ENCODE data around the gene CPNE2. TPM values are rescaled to one million over a fixed set of nuclear protein-coding genes. Genes with fewer than 3 reads are reported as not detected.
"Not testable (repeated sequence)": the region's sequence is repeated elsewhere in the genome, so short reads cannot be mapped to it uniquely, and the experiment has no call there.

Gene CPNE2
- 20.6 TPM for total RNA-seq

GRCh38 chr16:57091975-57092785 lies at the start of gene CPNE2:
Gene CPNE2 (plus strand): TSS chr16:57092583. CDS start chr16:57110743, 18,160 bp downstream.
- DNase-seq: peak; percentile 24

- no peak for DNase-seq
Observed at GRCh38 chr16:57043248-57043647, 49.1 kb upstream of the CPNE2 start.

DNA sequence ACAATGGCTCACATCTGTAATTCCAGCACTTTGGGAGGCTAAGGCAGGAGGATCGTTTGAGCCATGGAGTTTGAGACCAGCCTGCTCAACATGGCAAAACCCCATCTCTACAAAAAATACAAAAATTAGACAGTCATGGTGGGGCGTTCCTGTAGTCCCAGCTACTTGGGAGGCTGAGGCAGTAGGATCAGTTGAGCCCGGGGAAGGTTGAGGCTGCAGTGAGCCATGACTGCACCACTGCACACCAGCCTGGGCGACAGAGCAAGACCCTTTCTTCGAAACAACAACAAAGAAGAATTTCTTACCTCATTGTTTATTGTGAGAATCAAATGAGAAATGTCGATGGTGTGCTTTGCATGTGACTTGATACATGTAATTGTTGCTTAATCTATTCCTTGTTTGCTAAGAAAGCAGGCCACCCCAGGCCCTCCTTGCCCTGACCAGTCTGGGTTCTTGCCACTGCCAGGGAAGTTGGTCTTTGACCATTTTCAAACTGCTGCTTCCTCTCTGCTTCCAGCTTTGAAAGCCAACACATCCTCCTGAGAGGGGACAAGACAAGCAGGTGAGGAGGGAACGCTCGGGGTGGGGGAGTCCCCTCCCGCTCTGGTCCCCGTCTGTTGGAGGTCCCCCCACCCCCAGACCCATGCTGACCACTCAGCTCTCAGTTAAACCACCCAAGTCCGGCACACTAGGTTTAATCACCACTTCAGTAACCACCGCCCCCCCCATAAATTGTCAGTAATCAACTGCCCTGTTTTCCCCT lies 47.3 kb upstream of the CPNE2 start:
- DNase-seq: no peak

DNA sequence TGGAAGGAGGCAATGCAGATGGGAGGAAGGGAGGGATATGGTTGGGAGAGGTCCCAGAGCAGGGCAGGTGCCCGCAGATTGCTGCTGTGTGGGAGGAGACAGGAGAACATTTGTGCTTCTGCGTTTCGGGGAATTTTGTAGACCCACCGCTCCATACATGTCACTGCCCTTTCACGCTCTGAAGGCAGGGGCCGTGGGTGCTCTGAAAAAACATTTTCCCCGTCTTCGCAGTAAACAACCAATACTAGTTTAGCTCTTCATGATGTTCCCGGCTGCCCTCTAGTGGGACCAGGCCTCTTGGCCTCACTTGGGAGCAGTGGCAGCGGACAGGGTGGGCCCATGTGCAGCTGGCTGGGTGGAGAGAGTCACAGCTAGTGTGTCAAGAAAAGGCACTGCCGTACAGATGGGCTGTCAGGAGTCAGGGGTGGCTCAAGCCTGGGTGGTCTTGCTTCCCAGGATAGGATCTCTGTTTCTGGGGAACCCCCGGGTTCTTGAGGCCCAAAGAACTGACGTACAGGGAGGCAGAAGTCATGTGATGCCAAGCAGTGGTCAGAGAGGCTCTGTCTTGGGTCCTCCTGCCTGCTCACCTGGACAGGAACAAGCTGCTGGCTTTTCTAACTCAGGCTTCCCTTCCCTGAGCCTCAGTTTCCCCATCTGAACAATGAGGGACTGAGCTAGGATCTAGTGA lies 46.5 kb upstream of the CPNE2 start:
- DNase-seq: peak; percentile 55

DNA sequence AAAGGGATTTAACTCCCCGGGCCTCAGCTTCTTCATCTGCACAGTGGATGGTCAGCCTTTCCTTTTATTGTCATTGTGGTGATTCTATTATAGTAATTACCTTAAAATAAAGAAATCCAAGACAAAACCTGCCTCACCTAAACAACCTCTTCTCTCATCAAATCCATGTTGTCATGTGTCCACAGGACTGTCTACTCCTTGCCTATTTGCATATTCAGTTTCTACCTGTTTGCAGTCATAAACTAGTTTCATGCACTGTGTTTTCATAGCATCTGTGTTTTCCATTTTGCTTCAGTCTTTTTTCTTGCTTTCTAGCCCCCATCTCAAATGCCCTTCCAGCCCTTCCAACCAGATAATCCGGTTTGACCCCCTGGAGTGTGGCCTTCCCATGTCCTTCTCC lies 44.3 kb upstream of the CPNE2 start:
- DNase-seq: no peak

- DNase-seq: no peak
Observed at GRCh38 chr16:57049678-57050077, 42.7 kb upstream of the CPNE2 start.

GRCh38 chr16:57051696-57052228 lies 40.6 kb upstream of the CPNE2 start:
- DNase-seq: no peak

- no peak for DNase-seq
Observed at GRCh38 chr16:57053206-57053605, 39.2 kb upstream of the CPNE2 start.

- no peak for DNase-seq
Observed at GRCh38 chr16:57054338-57054737, 38.0 kb upstream of the CPNE2 start.

DNA sequence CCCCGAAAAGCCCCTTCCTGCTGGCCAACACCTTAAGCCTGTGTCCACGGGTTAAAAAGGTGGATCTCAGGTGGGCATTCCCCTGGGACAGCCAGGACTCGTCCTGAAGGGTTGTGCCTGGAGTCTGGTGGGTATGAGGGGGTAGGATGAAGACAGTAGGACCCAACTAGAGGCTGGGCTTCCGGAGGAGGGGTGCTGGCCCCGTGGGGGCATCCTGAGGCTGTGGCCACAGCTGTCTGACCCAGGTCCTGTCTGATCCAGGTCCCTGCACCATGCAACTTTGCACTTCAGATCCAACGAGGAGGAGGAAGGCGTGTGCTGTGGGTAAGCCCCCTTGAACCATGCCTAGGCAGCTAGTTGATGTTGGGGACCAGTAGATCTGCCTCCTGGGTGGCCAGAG lies 37.6 kb upstream of the CPNE2 start:
- DNase-seq: no peak

DNA sequence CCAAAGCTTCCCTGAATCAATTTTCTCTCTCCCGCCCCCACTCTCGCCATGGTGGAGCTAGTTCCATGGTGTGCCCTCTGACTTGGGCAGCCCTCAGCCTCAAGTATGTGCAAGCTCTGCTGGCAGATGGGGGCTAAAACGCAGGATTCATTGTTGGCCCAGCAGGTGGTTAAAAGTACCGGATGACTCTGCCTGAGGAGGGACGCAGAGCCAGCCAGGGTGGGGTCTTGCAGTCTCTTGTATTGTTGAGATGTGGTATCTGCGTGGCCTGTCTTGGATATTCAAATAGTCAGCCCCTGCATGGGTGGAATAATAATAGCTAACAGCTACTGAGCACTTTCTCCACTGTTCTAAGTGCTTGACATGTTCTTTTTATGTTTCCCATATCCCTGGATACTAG lies 36.7 kb upstream of the CPNE2 start:
- DNase-seq: no peak

DNA sequence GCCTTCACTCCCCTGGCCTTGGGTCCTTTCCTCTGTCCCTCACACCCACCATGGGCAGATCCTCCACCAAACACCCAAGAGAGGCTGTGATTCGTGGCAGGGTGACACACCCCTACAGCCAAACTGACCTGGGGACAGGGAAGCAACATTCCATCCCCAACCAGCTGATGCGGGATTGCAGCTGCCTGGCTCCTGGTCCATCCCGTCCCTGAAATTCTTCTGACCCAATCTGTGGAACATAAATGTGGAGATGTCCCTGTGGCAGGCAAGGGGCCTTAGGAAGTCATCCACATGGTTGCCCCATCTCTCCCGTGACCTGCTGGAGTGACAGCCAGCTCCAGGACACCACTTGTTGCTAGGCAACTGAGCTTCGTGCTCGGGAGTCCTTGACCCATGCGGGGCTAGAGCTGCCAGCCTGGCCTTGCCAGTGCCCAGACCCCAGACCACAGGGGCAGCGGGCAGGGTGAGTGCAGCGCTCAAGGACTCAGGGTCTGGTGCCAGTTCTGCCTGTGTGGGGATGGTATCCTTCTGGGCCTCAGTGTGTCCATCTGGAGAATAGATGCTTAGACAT lies 34.0 kb upstream of the CPNE2 start:
- DNase-seq: no peak

GRCh38 chr16:57060323-57061083 lies 31.9 kb upstream of the CPNE2 start:
- DNase-seq: no peak

GRCh38 chr16:57061084-57061905 lies 31.1 kb upstream of the CPNE2 start:
- DNase-seq: no peak

DNA sequence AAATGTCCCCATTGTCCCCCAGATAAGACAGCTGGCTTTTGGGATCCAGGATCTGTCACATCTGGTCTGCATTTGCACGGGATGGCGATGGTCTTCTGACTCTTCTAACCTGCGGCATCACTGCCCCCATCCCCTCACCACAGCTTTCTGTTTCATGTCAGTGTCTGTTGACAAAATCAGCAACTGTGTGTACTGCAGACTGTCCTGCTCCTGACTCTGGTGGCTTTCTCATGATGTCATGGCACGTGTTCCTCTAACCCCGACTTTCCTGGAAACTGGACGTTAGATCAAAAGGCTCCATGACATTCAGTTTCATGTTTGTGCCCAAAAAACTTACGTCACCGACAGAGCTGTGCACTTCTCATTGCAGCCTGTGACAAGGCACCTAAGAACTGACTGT lies 30.1 kb upstream of the CPNE2 start:
- DNase-seq: peak; percentile 16

GRCh38 chr16:57063189-57063588 lies 29.2 kb upstream of the CPNE2 start:
- not testable (repeated sequence) for DNase-seq

DNA sequence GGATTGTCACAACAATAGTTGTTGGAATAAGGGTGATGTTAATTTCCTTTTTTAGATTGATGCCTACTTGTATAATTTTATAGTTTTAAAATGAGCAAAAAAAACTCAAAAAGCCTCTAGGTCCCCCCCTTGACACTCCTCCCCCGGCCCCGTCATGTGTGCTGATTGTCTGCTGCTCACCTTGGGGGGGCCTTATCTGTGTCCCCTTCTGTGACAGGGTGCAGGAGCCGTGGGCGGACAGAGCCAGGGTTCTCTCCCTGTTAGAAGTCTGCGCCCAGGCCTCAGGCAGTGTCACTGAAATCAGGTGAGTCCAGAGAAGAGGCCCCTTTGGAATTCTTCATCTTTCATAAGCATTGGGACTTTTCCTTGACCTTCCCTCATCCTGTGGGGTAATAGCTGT lies 27.4 kb upstream of the CPNE2 start:
- DNase-seq: no peak

GRCh38 chr16:57066625-57067024 lies 25.8 kb upstream of the CPNE2 start:
- no peak for DNase-seq

- DNase-seq: no peak
Observed at GRCh38 chr16:57067347-57067746, 25.0 kb upstream of the CPNE2 start.

GRCh38 chr16:57069053-57069452 lies 23.3 kb upstream of the CPNE2 start:
- DNase-seq: no peak
